Ecto neural progenitor cell (in vitro differentiated cells): ENCODE measurements around the gene TBC1D16.

Source experiments
- DNase-seq: peaks from one replicate; pipeline ENCODE4 v3.0.0-alpha.2; 2018; ENCODE audit warnings: low spot score

TBC1D16 gene

DNA sequence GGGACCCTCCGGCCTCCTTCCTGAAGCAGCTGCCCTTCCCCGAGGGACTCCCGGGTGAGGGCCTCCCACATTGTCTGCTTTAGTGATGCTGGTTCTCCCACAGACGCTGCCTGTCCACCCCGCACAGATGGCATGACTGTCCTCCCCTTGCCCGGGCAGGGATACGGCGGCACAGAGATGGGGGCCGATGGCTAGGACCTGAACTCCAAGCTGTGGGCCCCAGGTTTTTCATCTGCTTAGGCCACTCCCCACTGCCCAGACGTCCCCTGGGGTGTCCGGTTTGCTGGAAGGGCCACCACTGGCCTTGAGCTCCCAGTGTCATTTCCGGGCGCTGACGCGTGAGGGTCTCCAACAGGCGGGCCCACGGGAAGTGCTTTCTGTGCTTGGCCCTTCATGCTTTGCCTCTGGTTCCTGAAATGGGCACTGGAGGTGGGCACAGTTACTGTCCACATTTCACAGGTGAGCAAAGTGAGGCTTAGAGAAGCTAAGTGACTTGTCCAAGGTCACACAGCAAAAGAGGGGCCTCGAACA, 109.0 kb downstream of the TBC1D16 start:
- no peak for DNase-seq

DNA sequence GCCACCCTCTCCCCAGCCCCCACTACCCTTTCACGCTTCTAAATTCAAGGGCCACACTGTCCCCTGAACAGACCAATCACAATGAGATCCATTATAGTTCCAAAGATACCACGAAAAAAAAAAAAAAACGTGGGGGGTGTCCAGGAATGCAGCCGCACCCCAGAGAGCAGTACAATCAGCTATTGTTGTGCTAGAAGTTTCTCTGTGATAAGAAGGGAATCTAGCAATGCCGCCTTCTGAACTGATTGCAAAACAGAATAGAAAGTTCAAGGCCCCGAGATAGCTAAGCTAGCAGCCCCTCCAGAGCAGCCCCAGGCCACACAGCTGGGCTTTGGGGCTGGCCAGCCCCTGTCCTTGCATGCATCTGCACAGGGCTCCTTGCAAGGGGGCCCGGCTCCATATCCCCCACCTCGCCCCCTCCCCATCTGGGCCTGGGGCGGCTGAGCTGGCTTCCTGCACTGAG, 109.5 kb downstream of the TBC1D16 start:
- DNase-seq, result no peak

GRCh38 chr17:79925242-79925957, 110.3 kb downstream of the TBC1D16 start:
- no peak for DNase-seq

GRCh38 chr17:79924639-79924976, 111.1 kb downstream of the TBC1D16 start:
- DNase-seq, result no peak

DNA sequence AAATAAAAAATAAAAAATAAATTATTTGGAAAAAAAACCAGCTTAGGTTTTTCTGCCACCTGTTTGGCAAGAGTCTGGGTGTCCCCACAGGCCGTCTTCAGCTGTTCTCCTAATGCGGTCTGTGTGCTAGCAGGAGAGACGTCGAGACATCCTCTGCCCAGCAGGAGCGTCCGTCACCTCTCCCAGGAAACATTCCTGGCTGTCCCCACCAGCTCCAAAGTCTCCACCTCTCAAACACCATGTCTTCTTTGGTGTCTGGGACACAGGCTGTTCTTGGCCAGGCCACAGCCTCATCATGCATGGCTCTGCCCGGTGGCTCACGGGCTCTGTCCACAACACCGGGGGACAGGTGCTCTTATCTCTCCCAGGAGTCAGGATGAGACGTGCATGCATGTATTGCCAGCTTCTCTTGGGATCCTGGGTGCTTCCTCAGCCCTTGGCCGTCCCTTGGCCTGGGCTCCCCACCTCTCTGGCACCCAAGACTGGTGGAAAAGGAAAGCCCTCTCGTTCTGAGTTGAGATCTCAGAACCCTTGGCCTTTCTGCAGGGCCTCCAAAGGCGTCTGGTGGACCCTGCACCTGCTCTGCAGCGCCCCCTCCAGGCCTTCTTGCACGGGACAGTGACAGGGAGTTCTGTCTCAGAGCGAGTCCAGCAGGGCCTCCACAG, 111.6 kb downstream of the TBC1D16 start:
- DNase-seq, result peak; percentile 96

GRCh38 chr17:79922798-79923197, 112.9 kb downstream of the TBC1D16 start:
- DNase-seq, result no peak

DNA sequence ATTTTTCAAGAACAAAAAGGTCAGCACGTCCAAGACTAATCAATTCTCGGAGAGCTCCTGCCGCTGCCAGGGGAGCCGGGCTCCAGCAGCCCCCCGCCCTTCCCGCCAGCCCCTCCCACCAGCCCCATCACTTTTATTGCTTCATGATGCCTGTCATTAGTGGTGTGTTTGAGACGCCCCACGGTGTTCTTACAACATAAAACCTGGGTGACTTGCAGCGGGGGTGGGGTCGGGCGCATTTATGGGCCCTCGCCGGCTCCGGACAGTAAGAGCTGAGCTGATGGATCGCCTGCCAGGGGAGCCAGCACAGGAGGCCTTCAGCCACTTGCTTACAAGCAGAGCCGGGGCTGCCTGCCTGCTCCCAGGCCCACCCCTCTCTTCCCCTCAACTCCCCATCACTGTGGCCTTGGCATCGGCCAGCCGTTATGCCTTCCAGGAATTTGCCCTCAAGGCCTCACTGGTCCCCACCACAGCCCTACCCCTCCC, 113.5 kb downstream of the TBC1D16 start:
- no peak for DNase-seq

DNA sequence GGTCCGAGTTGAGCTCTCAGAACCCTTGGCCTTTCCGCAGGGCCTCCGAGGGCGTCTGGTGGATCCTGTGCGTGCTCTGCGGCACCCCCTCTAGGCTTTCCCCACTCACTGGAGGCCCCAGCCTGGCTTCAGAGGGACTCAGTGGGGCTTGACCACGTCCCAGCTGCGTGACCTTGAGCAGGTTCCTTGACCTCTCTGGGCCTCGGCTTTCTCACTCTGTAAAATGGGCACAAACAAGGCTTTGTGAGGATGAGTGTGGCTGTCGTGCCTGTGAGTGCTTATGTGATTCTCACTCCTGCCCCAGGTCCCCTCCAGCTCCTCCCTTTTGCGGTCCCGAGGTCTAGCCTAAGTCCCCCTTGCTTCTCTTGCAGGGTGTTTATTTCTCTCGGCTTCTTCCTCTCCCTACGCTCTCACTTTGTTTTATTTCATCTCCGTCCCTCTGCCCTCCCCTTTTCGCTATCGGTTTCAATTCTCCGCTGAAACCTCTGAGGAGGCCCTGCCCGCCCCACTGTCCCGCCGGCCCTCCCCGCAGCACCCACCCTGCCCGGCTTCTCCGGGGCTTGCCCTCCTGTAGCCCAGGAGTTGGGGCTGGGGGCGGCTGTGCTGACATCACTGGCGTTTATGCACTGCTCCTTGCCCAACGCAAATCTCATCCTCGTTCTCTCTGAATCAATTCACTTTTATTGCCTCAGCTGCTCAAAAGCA, 114.1 kb downstream of the TBC1D16 start:
- DNase-seq, result no peak

- no peak for DNase-seq
These were observed 114.8 kb downstream of the TBC1D16 start for GRCh38 chr17:79920751-79921410.

- no peak for DNase-seq
These were observed 115.6 kb downstream of the TBC1D16 start for GRCh38 chr17:79919862-79920720.

DNA sequence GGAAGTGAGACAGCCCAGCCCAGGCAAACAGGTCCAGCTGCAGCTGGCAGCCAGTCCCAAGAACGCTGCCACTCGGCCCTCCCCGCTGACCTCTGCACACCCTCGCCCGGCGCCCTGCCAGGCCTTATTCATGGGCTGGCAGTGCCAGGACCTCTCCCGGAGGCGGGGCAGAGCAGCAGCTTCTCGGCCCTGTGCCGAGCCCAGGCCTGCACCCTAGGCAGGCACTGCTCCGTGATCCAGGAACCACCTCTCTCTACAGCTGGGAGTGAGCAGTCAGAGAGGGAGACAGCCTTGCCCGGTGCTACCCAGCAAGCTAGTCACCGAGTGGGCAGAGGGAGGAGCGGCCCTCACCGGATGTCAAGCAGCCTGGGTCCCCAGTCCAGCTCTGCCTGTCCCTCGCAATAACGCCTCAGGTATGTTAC, 116.5 kb downstream of the TBC1D16 start:
- no peak for DNase-seq

GRCh38 chr17:79918581-79919163, 117.0 kb downstream of the TBC1D16 start:
- DNase-seq, result no peak

GRCh38 chr17:79917902-79918484, 117.7 kb downstream of the TBC1D16 start:
- no peak for DNase-seq

- no peak for DNase-seq
These were observed 118.4 kb downstream of the TBC1D16 start for GRCh38 chr17:79916991-79917901.

GRCh38 chr17:79916506-79916905, 119.2 kb downstream of the TBC1D16 start:
- DNase-seq, result no peak

DNA sequence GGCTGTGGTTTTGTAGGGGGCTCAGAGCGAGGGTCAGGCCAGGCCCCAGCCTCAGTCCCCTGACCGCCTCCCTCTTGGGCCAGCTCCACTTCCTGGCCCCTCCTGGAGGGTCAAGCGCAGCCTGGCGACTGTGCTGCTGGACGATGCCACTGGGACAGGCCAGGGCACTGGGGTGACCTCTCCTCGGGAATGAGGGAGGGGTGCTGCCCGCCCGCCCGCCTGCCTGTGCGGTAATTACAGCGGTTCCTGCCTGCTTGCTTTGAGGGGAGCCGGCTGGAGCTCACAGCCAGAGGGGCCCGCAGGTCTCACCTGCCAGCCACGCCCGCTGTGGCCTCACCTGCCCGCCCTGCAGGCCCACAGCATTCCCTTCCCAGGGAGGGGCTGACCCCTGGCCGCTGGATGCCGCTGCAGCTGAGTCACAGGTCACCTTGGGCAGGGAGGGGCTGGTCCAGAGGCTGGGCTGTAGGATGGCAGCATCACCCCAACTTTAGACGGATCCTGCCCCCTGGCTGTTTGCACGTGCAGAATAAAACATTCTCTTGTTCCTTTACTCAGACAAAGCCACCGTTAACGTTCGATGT, 119.7 kb downstream of the TBC1D16 start:
- DNase-seq, result no peak

DNA sequence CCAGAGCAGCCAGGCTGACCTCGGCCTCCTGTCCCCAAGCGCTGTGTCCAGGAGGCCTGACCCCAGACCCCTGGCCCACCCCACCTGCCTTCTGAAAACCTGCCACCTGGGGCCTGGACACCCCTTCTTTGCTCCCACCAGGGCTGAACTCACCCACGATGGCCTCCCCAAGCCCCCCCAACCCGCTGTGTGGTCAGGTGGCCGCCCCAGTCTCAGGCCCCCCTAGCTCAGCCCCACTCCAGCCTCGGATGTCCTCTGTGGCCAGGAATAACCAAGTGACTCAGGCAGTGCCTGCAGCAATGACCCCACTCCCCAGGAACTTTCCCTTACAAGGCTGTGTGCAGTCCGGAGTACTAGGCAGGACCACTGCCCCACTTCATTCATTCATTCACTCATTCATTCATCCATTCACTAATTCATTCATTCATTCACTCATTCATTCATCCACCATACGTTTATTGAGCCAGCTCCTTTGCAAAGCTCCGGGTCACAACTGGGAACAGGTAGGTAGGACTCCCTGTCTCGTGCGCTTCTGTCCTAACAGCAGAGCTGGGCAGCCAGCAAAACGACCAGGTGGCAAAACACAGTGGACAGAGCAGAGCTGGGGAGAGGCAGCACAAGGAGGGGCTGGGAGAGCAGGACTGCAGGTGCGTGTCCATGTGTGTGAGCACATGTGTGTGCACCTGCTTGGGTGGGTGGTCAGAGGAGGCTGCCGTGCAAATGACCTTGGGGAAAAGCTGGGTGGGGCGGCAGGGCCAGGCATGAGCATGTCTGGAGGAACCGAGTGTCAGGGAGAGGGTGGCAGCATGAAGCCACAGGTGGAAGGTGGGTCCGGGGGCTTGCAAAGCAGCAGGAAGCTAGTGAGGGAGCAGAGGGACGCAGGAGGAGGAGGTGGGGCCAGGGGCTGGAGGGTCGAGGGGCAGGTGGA, 120.6 kb downstream of the TBC1D16 start:
- no peak for DNase-seq
